Activated CD8-positive, alpha-beta T cell treated with anti-CD3 and anti-CD28 coated beads for 36 hours (primary cell): ENCODE data around the gene TMEM62. TPM values are rescaled to one million over a fixed set of nuclear protein-coding genes. Genes with fewer than 3 reads are reported as not detected.
"Not testable (repeated sequence)": the region's sequence is repeated elsewhere in the genome, so short reads cannot be mapped to it uniquely, and the experiment has no call there.

ENCODE experiments used
- ATAC-seq: fragments of 200-7000 bp; cut with Tn5 transposase; one replicate; pipeline ENCODE4 v1.10.0; 2021; ENCODE audit warnings: mild to moderate bottlenecking, moderate library complexity
- CTCF ChIA-PET: fragments of 350-600 bp; sonication (Branson Sonifier 250); formaldehyde crosslinking; loops from one replicate; lab custom pipeline; 2021; ENCODE audit warnings: antibody characterized with exemption; lab: Charles Lee
- POLR2A ChIA-PET: fragments of 350-600 bp; sonication (Branson Sonifier 250); formaldehyde crosslinking; loops from one replicate; lab custom pipeline; 2021; ENCODE audit warnings: antibody characterized with exemption; lab: Charles Lee
- DNase-seq: peaks from one replicate; pipeline ENCODE4 v3.0.0-alpha.2; 2020
- H3K27ac Mint-ChIP-seq: one replicate; pipeline ENCODE4 v1.8.0; 2021; ENCODE audit warnings: mild to moderate bottlenecking, mixed read lengths
- H3K27me3 Mint-ChIP-seq: one replicate; pipeline ENCODE4 v1.8.0; 2021; ENCODE audit warnings: mixed read lengths
- H3K36me3 Mint-ChIP-seq: one replicate; pipeline ENCODE4 v1.8.0; 2021; ENCODE audit warnings: low read depth, mixed read lengths
- H3K4me1 Mint-ChIP-seq: one replicate; pipeline ENCODE4 v1.8.0; 2021; ENCODE audit warnings: low read depth, mixed read lengths
- H3K4me3 Mint-ChIP-seq: one replicate; pipeline ENCODE4 v1.8.0; 2021; ENCODE audit warnings: mild to moderate bottlenecking, moderate library complexity, mixed read lengths
- H3K9me3 Mint-ChIP-seq: one replicate; pipeline ENCODE4 v1.8.0; 2021; ENCODE audit warnings: mixed read lengths
- CTCF ChIP-seq: fragments of 200-600 bp; IDR thresholded peaks from one replicate; pipeline ENCODE4 v1.8.0; 2022; ENCODE audit warnings: antibody characterized with exemption, mild to moderate bottlenecking
- intact Hi-C: fragments of 100-400 bp; cut with micrococcal nuclease; formaldehyde crosslinking; loops from one replicate; pipeline ENCODE4 v1.10.0; 2022
- total RNA-seq, 2 experiments: library from RNA; stranded (reverse); gene quantifications; one replicate each; pipeline ENCODE4 v1.2.3, GENCODE V29; 2021

The TMEM62 gene
- total RNA-seq, 2 experiments from 2014 or later = 10.5 to 11.6 TPM

- POLR2A ChIA-PET = interaction anchor here (0.8 kb wide), 1 partner anchor 8 kb away, joined by 3 read pairs; no protein-coding TSS in a partner anchor
- H3K4me1 Mint-ChIP-seq = peaks cover 8% of the 10 kb centered on the region
- H3K4me3 Mint-ChIP-seq = no peak overlapping the region
- DNase-seq (no peak), ATAC-seq (no peak)
- H3K36me3 Mint-ChIP-seq = peaks cover 27% of the 10 kb centered on the region
- CTCF ChIA-PET = interaction anchor here (1.4 to 1.5 kb wide), 2 partner anchors 13 to 135 kb away, joined by 4 read pairs; no protein-coding TSS in a partner anchor
- intact Hi-C loops = no loop called here
- H3K9me3 Mint-ChIP-seq = no peaks in the 10 kb centered on the region
- no peak overlapping the region for H3K27ac Mint-ChIP-seq
- no peaks in the 10 kb centered on the region for H3K27me3 Mint-ChIP-seq
- no peak for TF ChIP-seq CTCF
Observed at GRCh38 chr15:43150191-43150929, 17.0 kb downstream of the TMEM62 start.

- Mint-ChIP-seq H3K27ac (no peak overlapping the region), H3K36me3 (peaks cover 28% of the 10 kb centered on the region), H3K27me3 (no peaks in the 10 kb centered on the region), H3K9me3 (no peaks in the 10 kb centered on the region), H3K4me1 (peaks cover 8% of the 10 kb centered on the region), H3K4me3 (no peak overlapping the region)
- DNase-seq (no peak), ATAC-seq (peak; percentile 27)
- CTCF ChIA-PET = interaction anchor here (0.9 kb wide), 1 partner anchor 19 kb away, joined by 3 read pairs; no protein-coding TSS in a partner anchor
- intact Hi-C loops = no loop called here
- no peak for TF ChIP-seq CTCF
- POLR2A ChIA-PET = no interaction called here
Observed at GRCh38 chr15:43151688-43152087, 18.3 kb downstream of the TMEM62 start.

- Mint-ChIP-seq H3K4me1 (peaks cover 8% of the 10 kb centered on the region), H3K27me3 (no peaks in the 10 kb centered on the region), H3K4me3 (no peak overlapping the region), H3K27ac (no peak overlapping the region), H3K9me3 (no peaks in the 10 kb centered on the region), H3K36me3 (peaks cover 32% of the 10 kb centered on the region)
- CTCF ChIA-PET = no interaction called here
- DNase-seq (no peak), ATAC-seq (no peak)
- no peak for TF ChIP-seq CTCF
- POLR2A ChIA-PET = no interaction called here
- intact Hi-C loops = no loop called here
Observed at GRCh38 chr15:43153269-43153668, 19.9 kb downstream of the TMEM62 start.

- ChIA-PET CTCF (interaction anchor here (1.0 kb wide), 1 partner anchor 21 kb away, joined by 3 read pairs; no protein-coding TSS in a partner anchor), POLR2A (no interaction called here)
- H3K27ac Mint-ChIP-seq = no peak overlapping the region
- H3K9me3 Mint-ChIP-seq = no peaks in the 10 kb centered on the region
- intact Hi-C loops = no loop called here
- no peaks in the 10 kb centered on the region for H3K27me3 Mint-ChIP-seq
- no peak overlapping the region for H3K4me3 Mint-ChIP-seq
- peaks cover 3% of the 10 kb centered on the region for H3K4me1 Mint-ChIP-seq
- H3K36me3 Mint-ChIP-seq = peaks cover 26% of the 10 kb centered on the region
- no peak for ATAC-seq
- DNase-seq = no peak
- TF ChIP-seq CTCF = no peak
Observed at GRCh38 chr15:43165801-43166325, 32.5 kb downstream of the TMEM62 start.

GRCh38 chr15:43167261-43167660 is 33.9 kb downstream of the TMEM62 start:
- ATAC-seq = not testable (repeated sequence)

More at GRCh38 chr15:43167261-43167660, 33.9 kb downstream of the TMEM62 start:
- peaks cover 33% of the 10 kb centered on the region for H3K36me3 Mint-ChIP-seq
- H3K27me3 Mint-ChIP-seq, H3K4me3 Mint-ChIP-seq, DNase-seq, POLR2A ChIA-PET, intact Hi-C loops, H3K4me1 Mint-ChIP-seq, H3K27ac Mint-ChIP-seq, CTCF ChIA-PET, H3K9me3 Mint-ChIP-seq: not testable (repeated sequence)
